ENCODE measurements around the gene IVNS1ABP.
"Not testable (repeated sequence)": the region's sequence is repeated elsewhere in the genome, so short reads cannot be mapped to it uniquely, and the experiment has no call there.

The IVNS1ABP gene

DNA sequence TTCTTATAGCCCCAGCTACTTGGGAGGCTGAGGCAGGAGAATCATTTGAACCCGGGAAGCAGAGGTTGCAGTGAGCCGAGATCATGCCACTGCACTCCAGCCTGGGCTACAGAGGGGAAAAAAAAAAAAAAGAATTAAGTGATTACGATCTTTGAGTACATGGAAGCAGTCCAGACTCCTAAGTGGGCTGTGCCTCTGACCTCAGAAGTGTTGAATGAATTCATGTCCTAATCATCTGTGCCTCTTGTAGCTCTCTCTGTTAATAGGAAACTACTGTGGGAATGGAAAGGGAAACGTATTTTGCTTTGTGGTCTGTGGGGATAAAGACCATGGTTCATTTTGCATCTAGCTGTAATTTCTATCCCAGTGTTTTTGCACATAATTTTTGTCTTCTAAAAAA is 8.4 kb upstream of the IVNS1ABP start:
- DNase-seq = no peak

GRCh38 chr1:185324118-185324517 is 7.1 kb upstream of the IVNS1ABP start:
- DNase-seq = no peak

GRCh38 chr1:185322636-185323035 is 5.6 kb upstream of the IVNS1ABP start:
- no peak for DNase-seq

DNA sequence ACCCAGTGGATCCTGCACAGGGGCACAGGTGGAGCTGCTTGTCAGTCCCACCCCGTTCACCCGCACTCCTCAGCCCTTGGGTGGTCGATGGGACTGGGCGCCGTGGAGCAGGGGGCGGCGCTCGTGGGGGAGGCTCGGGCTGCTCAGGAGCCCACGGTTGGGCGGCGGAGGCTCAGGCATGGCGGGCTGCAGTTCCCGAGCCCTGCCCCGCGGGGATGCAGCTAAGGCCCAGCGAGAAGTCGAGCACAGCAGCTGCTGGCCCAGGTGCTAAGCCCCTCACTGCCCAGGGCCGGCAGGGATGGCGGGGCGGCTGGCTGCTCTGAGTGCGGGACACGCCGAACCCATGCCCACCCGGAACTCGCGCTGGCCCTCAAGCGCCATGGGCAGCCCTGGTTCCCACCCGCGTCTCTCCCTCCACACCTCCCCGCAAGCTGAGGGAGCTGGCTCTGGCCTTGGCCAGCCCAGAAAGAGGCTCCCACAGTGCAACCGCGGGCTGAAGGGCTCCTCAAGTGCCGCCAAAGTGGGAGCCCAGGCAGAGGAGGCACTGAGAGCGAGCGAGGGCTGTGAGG is 4.7 kb upstream of the IVNS1ABP start:
- not testable (repeated sequence) for DNase-seq

DNA sequence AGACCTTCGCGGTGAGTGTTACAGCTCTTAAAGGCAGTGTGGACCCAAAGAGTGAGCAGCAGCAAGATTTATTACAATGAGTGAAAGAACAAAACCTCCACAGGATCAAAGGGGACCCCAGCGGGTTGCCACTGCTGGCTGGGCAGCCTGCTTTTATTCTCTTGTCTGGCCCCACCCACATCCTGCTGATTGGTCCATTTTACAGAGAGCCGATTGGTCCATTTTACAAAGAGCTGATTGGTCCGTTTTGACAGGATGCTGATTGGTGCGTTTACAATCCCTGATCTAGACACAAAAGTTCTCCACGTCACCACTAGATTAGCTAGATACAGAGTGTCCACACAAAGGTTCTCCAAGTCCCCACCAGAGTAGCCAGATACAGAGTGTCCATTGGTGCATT is 4.1 kb upstream of the IVNS1ABP start:
- DNase-seq = not testable (repeated sequence)

GRCh38 chr1:185319139-185319475 is 2.1 kb upstream of the IVNS1ABP start:
- DNase-seq = no peak

- DNase-seq = no peak
Measured at GRCh38 chr1:185318431-185319138, 1.5 kb upstream of the IVNS1ABP start.

GRCh38 chr1:185317886-185318310 is 855 bp upstream of the IVNS1ABP start:
- peak; percentile 72 for DNase-seq

DNA sequence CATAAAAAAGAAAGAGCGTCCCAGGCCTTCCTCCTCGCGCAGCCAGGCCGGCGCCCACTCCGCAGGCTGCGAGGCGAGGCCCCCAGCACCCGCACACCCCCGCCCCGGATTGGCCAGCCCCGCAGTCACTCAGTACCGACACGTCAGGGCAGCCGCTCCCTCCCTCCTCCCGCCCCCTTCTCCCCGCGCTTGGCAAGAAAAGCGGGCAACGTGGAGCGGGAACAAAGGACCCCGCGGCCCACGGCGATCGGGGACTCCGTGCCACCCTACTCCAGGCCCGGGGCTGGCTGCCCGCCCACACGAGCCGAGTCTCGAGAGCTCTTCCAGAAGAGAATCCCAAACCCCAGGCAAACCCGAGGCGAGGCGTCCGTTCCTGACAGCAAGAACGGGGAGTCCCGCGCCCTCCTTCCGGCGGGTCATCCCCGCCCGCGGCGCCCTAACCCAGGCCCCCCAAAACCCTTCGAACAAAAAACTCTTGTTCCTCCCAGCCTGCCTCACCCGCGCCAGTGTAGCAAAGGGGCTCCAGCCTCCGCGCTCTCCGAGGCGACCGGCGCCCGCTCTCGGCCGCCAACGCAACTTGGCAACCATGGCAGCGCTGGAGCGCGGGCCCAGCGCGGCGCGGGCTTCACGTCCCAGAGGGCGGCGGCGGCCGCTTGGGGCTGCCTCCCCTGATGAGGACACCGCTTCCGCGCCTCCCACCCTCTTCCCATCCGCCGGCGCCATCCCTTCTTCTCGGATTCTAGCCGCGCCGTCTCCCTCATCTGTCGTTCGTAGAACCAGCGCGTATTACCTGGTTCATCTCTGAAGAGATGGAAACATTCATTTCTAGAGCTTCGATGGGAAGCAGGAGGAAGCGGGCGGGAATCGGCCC is 645 bp downstream of the IVNS1ABP start:
- DNase-seq = peak; percentile 90

DNA sequence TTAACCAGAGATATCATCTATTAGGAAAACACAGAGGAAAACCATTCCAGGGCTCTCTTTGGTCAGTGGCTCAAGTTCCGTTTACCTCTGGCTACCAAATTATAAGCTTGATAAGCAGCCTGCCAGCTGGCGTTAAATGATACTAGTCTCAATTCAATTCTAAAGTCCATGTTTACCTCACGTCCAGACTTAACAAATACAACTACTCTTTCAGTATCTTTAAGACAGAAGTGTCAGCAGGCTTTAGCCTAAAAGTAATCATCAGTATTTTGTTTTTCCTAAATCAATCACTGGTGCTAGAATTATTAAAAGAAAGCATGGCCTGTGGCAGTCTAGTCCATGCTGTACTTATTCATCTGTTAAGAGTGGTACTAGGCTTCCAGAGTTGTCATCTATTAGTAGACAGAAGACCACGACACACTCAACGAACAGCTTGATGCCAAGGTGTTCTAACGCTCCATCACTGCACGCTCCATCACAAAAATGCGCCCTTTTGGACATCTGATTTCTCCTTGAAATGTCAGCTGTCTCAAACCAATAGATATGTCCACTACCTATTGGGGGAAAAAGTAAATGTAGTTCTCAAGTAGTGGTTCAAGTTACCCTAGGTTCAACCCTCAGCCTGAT is 1.5 kb downstream of the IVNS1ABP start:
- no peak for DNase-seq

DNA sequence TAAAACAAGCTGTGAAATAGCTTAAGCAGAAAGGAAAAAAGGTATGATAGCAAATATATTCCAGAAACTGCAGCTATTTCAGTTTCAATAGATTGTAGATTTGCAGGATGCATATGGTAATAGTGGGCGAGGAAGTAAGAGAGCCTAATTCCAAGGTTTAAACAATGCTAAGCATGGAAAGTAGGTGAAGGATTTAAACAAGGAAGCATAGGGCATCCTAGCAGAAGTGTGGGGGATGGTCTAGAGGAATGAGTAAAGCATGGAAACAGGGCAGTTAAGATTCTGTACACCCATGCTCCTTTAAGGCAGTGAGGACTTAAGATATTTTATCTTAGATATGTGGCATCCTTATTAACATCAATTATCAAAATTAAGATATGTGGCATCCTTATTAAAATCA is 2.6 kb downstream of the IVNS1ABP start:
- DNase-seq = no peak

DNA sequence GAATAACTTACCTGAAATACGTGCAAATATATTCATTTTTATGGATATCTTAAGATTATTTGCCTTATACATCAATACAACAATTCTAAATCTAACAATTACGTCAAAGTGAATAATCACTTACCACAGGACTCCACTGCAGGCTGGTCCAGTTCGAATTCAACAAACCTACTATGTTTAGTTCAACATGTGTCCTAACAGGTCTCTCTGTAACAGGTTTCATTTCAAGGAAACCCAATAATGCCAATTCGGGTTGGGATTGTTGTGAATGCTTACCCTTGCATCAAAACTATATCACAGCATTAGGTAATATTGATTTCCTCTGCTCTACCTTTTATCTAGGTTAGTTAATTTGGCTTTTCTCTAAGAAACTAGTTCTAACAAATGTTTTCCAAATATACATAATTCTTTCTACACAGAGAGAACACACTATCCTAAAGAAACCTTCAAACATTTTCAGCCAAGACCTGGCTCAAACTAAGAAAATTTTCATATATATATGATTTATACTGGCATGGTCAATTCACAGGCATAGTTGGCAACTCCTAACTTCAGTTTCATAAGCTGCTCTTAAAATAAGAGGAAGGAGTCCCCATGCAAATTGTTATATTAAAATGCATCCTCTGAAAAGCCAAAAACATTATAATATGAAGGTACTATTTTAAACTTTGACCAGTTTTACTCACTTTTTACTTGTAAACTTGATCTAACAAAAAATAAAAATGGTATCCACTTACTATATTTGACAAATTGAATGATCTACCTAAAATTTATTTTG is 4.5 kb downstream of the IVNS1ABP start:
- DNase-seq = no peak

- no peak for DNase-seq
Measured at GRCh38 chr1:185311589-185312225, 5.3 kb downstream of the IVNS1ABP start.

- DNase-seq = no peak
Measured at GRCh38 chr1:185309566-185309965, 7.5 kb downstream of the IVNS1ABP start.

DNA sequence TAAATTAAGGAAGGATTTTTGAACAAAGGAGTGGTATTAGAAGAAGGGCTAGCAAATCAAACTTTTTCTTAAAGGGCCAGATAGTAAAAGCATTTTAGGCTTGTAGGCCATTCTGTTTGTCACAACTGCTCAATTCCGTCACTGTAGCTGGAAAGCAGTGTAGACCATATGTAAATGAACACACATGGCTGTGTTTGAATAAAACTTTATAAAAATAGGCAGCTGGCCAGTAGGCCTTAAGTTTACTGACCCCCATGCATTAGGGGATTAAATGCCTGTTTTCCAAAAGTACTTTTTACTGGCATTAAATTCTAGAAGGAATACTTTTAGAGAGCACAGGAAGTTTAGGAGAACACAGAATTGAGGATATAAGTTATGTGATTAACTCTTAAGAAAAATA is 8.9 kb downstream of the IVNS1ABP start:
- no peak for DNase-seq

- DNase-seq = no peak
Measured at GRCh38 chr1:185305419-185305818, 11.6 kb downstream of the IVNS1ABP start.

- no peak for DNase-seq
Measured at GRCh38 chr1:185300152-185300551, 16.9 kb downstream of the IVNS1ABP start.

DNA sequence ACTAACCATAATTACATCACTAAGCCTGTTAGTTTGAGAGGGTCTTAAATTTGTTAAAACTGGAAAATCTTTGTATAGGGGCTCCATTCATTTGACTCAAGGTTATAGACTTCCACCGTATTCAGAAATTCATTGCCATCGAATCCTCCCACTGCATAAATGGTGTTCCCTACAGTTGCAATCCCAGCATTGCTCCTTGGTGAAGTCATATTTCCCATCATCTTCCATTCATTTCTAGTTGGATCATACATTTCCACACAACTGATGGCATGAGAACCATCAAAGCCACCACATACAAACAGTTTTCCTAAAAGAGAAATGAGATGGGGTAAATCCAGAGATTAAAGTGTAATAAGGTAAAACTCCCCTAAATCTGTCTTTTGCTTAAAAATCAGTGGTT is 19.1 kb downstream of the IVNS1ABP start:
- no peak for DNase-seq

- DNase-seq = no peak
Measured at GRCh38 chr1:185295091-185295490, 22.0 kb downstream of the IVNS1ABP start.

- DNase-seq = no peak
Measured at GRCh38 chr1:185293967-185294542, 23.0 kb downstream of the IVNS1ABP start.

- DNase-seq = no peak
Measured at GRCh38 chr1:185292237-185292636, 24.8 kb downstream of the IVNS1ABP start.

- DNase-seq = no peak
Measured at GRCh38 chr1:185291652-185292051, 25.4 kb downstream of the IVNS1ABP start.
